ENCODE results near the gene CACNA2D2.

Gene CACNA2D2

DNA sequence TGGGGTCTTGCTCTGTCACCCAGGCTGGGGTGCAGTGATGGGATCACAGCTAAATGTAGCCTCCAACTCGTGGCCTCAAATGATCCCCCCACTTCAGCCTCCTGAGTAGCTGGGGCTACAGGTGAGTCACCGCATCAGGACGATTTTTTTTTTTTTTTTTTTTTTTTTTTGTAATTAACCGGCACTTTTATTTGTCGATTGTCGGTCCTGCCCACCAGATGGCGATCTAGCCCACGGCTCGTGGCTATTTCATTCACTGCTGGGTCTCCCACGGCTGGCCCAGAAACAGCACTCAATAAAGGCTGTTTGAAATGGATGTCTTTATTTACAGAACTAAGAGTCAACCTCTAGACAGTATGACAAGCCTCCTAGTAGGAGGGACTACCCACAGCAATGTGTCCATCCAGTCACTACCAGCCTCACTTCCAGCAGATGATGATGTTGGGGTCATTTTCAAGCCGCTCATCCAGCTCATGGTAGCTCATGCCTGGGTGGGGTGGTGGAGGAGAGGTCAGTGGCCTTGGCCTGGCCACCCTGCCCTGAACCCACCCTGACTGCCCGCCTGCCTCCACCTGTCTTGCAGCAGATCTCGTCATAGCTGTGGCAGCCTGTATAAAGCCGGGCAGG, 156.1 kb downstream of the CACNA2D2 start:
- DNase-seq (ENCODE audit: low spot score) = peak; percentile 81

DNA sequence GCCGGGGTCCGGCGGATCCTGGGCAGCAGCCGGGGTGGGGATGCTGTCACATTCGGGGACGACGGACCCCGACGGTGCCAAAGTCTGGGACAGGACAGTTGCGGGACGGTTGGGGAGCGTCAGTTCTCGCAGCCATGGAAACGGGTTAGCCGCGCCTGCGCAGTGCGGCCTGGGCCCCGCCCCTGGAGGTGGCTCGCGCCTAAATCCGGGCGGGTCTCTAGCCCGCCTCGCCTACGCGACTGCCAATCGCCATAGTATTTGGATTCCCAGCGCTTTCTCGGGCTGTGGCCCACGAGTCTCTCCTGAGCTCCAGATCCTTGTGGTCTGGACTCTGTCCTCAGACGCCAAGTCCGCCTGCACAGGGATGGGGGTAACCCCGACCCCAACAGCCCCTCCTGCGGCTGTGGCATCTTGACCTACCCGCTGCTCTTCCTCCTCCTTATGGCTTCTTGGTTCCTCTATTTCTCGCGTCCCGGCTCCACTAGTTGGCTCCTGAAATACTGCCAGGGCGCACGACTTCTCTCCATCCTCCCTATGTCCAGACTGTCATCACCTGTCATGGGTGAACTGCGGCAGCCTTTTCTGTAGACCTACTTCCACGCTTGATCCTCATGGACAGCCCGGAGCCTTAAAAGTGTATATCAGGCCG, 157.7 kb downstream of the CACNA2D2 start, which contains the start of gene ZMYND10:
ZMYND10 (minus strand) TSS at position 147 of the 649 bp plus-strand sequence. CDS start 153 bp downstream, outside the sequence.
- DNase-seq (ENCODE audit: low spot score) = no peak

DNA sequence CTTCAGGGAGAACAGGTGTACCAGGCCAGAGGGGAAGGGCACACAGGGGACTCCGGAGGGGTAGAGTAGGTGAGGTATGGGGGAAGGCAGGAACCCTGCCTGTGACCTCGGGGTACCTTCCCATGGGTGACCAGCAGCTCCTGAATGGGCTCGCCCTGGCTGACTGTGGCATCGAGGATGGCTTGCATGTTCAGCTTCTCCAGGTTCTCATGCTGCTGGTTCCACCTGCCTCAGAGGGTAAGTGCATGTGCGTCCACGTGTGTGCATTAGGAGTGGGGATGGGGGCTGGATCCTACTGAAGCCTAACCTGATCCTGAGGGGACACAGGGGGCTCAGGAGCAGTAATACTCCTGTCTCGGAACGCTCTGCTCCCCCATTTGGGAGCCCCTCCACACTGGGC, 158.4 kb downstream of the CACNA2D2 start:
- no peak for DNase-seq (ENCODE audit: low spot score)

DNA sequence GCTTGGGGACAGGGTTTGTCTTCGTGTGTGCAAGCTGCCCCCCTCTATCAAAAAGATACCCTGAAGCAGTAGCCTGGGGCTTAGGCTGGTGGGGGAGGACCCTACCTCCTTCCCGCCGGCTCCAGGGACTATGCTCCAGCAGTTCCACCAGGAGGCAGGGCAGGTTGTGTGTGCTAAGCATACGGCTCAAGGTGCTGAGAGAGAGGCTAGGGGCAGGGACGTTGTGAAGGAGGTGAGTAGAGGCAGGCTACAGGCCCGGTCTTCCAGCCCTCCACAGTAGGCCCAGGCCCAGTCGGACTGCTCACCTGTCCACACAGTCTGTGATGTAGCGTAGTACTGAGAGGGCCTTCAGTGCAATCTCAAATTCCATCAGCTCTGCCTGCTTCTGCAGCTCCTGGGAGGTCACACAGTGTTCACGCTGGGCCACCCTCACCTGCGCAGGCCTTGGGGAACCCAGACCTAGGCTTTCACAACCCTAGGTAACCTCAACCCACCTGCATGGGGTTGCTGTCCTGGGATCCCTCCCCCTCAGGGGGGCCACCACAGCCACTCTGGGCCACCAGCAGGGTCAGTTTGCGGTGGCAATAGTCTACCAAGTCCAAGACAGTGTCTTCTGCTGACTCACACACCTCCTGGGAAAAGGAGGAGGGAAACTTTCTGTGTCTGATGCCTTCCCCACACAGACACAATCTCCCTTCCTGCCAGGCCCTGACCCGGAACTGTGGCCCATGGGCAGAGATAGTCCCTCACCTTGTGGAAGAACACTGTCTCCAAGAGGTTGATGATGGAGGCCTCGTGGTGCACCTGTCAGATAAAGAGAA, 160.4 kb downstream of the CACNA2D2 start:
- no peak for DNase-seq (ENCODE audit: low spot score)

DNA sequence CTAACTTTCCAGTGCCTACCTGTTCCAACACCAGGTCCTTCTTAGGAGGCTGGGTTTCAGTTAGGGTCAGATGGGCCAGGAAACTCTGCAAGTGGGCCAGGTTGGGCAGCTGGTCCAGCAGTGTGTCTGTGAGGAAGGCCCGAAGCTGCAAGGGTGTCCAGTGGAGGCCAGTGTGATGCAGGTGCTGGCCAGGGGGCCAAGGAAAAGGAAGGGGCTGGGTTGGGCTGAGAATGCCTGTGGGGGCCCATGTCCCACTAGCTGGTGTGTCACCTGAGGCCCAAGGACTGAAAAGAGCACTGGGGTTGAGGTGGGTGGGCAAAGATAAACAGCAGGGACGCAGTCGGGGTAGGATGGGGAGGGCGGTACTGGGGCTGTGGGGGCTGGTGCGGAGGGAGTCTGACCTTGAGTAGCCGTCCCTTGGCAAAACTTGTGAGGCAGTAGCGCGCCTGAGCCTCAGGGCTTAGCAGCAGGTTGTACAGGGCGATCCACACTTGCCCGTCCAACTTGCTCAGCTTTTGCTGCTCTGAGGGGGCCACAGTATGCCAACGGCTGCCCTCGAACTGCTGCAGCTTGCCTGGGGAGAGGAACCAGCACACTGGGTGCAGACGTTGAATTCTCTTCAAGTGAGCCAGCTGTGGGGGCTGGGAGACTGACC, 161.3 kb downstream of the CACNA2D2 start:
- DNase-seq (ENCODE audit: low spot score) = no peak

DNA sequence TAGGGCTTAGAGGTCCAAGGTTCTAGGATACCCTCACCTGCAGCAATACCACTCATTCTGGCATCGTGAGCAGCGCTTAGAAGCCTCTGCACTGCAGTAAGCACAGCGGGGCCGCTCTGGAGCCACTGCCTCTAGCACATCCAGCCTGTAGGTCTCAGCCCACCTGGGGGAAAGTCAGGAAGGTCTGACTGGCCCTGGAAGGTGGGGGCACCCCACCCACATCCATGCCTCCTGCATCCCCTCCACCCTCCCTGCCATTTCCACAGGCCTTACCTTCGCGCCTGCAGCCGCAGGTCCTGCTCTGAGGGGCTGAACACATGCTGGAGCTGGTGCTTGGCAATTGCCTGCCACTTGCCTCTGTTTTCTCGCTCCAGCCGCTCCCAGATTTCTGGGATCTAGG, 161.9 kb downstream of the CACNA2D2 start:
- DNase-seq (ENCODE audit: low spot score) = no peak

DNA sequence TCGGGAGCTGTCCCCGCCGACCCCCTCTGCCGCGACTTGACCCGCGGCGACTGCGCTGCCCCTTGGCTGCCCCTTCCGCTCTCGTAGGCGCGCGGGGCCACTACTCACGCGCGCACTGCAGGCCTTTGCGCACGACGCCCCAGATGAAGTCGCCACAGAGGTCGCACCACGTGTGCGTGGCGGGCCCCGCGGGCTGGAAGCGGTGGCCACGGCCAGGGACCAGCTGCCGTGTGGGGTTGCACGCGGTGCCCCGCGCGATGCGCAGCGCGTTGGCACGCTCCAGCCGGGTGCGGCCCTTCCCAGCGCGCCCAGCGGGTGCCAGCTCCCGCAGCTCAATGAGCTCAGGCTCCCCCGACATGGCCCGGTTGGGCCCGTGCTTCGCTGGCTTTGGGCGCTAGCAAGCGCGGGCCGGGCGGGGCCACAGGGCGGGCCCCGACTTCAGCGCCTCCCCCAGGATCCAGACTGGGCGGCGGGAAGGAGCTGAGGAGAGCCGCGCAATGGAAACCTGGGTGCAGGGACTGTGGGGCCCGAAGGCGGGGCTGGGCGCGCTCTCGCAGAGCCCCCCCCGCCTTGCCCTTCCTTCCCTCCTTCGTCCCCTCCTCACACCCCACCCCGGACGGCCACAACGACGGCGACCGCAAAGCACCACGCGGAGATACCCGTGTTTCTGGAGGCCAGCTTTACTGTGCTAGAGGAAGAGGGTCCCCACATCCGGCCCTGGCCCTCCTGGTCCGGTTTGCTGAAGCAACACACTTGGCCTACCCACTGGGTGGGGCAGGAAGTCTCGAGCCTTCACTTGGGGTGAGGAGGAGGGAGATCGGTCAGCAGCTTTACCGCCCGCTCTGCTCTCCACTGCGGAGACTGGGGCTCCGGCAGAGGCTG, 162.7 kb downstream of the CACNA2D2 start, which contains the start of gene RASSF1:
RASSF1 (minus strand) TSS at position 389 of the 882 bp plus-strand sequence; CDS start at position 358, 31 bp downstream.
- DNase-seq (ENCODE audit: low spot score) = no peak

DNA sequence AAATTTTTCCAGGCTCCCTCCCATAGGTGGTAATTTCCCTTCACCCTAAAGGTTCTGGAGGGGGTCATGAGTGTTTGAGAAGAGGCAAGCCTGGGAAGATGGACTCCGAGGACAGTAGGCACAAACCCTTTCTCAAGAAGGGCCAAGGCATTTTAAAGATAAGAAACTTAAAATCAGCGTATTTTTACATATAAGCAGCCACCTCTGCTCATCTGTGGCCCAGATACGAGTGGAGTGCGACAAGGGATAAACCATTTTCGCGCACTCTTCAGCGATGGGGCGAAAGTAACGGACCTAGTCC, 163.3 kb downstream of the CACNA2D2 start:
- no peak for DNase-seq (ENCODE audit: low spot score)

DNA sequence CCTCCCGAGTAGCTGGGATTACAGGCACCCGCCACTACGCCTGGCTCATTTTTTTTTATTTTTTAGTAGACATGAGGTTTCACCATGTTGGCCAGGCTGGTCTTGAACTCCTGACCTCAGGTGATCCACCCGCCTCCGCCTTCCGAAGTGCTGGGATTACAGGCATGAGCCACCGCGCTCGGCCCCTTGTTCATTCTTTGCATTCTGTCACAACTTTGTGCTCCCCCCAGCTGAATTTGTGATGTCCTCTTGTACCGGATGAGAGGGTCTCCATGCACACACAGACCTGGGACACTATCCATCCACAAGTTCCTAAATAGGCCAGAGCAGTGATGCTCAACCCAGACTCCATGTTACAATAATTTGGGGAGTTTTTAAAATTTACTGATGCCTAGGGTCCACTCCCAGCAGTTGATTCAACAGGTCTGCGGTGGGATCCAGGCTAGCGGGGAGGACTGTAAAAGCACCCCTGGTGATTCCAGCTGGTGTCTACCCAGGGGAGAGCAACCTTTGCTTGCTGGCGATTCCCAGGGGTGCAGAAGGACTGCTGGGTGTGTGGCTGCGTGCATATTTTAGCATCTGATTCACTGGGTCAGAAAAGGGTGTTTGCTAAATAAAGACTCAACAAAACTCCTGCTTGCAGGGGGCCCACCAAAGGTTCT, 163.8 kb downstream of the CACNA2D2 start:
- no peak for DNase-seq (ENCODE audit: low spot score)

DNA sequence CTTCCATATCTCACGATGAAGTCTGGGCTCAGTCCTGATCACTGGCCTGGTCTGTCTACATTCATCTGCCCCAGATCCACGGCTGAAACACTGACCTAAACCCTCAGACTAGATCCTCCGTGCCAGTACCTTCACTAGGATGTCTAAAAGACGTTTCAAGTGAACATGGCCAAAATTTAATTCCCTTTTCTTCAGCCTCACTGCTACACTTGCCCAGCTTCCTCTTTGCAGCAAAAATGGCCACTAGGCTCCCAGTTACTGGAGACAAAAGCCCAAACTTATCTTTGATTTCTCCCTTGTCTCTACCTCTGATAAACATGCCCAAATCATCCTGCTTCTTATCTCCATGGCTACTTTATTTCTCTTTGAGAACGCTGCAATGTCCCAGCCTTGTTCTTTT, 164.5 kb downstream of the CACNA2D2 start:
- no peak for DNase-seq (ENCODE audit: low spot score)

DNA sequence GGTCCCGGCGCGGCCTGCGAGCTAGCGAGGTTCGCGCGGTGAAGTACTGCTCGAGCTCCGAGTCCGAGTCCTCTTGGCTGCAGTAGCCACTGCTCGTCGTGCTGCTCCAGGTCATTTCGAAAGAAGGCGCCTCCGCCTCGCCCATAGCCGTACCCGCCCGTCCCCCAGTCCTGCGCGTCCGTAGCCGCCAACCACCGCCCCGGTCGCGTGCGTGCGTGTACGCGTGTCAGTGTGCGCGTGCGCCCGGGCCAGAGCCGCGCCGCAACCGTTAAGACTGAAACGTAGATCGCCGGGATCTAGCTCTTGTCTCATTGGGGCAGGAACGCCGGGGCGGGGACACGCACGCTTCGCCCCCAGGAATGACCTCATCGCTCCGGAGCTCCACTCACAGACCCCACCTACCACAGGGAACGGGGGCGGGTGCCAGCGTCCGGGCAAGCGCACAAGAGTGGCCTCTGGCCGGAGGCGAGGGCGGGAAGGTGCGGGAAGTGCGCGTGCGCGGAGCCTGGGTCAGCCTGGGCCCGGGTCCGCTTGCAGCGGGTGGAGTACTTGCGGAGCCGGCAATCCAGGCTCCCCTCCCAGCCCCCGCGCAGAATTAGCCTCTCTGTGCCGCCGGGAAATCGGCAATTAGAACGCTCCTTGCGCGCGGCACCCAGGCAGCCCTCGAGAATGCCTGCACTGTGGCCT, 166.1 kb downstream of the CACNA2D2 start:
- DNase-seq (ENCODE audit: low spot score) = peak; percentile 99

DNA sequence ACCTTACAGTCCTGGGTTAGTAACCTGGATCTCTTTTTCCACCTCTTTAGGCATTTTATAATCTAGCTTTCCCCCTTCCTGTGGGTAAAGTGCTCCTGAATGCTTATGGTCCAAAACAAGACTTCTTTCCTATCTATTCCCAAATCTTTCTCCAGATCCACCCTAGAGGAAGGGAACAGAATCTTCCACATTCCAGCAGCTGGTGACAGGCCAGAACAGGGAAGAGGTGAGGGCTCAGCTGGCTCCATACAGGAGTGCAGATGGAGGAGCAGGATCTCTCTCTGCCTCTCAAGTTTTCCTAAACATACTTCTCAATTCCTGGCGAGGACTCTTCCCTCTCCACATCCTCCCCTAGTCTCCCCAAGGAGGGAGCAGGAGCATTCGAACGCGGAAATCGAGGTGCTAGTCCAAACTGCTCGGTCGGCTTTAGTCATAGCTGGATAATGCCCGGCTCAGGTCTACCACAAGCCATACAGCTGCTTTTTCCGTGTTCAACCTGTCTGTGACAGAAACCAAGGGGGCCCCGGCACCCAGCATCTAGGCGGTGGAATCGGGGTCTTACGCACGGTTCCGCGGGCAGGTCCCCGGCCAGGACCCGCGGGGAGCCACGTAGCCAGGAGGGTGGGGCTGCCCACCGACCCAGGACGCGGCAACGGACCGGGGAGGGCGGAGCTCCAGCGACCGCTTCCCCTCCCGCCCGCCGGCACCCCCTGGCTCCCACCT, 166.8 kb downstream of the CACNA2D2 start:
- DNase-seq (ENCODE audit: low spot score) = no peak

DNA sequence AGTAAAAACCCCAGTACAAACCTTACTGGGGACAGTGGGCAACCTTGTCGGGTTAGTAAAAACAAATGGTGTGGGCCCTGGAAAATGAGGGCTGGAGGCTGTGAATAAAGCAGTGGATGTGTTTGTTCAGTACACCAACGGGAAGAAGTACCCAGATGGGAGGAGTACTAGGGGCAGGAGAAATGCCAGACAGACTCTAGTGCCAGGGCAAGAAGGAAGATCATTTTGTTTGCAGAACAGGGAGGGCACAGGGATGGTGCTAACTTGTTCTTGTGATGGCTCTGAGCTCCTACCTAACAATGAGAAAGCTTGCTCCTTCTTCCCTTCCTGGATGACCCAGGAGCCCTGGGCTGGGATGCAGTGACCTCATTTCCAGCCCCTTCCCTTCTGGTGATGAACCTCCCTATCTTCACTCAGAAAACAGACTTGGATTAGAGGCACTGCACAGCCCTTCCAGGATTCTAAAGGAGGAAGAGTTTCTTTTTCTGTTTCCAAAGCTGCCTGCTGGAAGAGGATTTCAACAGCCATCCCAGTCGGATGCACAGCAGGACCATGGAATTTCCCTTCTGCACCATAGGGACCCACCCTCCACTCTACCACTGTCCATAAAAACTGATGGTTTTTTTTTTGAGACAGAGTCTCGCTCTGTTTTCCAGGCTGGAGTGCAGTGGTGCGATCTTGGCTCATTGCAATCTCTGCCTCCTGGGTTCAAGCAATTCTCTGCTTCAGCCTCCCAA, 168.9 kb downstream of the CACNA2D2 start:
- no peak for DNase-seq (ENCODE audit: low spot score)

DNA sequence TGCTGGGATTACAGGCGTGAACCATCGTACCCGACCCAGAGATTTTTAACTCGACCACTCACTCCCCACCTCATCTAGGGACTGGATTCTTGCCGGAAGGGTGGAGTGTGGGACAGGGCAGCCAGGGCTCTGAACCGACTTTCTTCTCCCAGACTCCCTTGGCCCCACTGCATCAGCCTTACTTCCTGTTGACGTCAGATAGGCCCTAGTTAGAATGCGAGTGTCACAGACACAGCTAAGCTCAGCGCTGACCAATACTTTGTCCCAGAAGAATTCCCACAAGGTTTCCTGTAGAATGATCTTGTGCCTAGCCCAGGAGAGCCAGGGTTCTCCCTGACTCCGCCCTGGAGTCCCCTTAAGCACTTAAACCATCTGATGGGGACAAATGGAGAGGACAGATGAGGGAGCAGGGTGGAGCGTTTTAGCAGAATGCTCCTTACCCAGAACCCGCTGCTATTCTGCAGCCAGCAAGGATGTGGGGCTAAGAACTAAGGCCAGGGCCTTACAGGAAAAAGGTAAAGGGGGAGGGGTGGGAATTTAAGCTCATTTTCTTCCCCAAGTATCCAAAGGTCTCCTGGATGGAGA, 169.6 kb downstream of the CACNA2D2 start:
- no peak for DNase-seq (ENCODE audit: low spot score)

DNA sequence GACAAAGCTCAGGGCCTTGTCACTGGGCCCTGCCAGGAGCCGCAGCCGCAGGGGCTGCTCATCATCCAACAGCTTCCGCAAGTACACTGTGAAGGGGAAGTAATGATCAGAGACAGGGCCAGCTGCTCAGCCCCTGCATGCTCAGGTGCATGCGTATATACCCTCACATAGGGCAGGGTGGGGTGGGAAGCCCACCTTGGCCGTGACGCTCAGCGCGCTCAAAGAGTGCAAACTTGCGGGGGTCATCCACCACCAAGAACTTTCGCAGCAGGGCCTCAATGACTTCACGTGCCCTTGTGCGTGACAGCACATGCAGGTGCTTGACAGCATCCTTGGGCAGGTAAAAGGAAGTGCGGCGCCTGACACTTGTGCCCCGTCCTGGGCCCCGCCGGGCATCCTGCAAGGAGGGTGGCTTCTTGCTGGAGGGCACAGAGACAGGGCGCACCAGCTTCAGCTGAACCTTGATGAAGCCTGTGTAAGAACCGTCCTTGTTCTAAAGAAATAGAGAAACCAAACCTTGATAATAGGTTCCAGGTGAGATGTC, 172.0 kb downstream of the CACNA2D2 start:
- no peak for DNase-seq (ENCODE audit: low spot score)

DNA sequence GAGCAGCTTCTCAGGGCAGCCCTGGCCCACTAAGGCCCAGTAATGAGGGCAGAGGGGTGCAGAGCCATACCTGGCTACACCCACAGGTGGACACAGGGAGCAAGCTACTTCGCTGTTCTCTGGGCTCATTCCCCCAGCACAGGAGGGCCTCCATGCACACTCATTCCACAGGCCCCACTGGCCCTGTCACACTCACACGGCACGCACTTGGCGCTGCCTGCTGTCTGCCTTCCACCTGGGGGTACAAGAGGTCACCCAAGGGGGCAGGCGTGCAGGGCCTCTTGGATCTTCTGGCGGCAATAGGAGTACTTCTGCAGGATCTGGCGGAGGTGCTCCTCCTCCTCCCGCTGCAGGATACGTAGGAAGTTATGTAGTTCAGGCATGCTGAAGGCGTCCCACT, 173.1 kb downstream of the CACNA2D2 start:
- DNase-seq (ENCODE audit: low spot score) = no peak

DNA sequence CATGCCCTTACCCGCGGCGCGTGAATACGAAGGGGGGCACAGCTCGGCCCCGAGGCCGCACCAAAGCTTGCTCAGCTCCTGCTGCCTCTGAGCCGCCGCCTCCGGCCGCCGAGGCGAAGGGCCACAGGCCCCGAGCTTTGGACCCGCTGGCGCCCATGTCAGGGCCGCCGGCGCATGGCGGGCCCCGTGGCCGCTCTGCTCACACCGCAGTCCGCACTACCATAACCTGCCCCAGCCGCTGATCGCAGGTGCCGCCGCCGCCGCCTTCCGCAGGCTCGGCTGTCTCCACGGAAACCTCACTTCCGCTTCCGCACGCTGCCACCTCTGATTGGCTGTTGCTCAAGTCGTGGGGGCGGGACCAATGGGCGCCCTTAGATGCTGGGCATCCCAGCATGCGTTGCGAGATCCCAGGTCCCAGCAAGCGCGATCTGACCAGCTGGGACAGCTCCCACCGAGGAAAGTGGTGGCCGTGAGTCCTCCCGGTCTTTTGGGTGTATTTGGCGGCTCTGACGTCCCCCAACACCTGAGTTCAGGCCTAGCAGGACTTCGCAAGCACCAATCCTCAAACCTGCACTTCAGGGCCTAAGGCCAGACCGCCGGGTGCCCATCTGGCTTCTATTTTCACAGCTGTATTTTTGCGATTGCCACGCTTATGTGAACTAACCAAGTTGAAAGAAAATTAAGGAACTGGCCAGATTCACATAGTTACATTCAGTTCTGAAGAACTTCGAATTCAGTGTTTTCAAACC, 175.3 kb downstream of the CACNA2D2 start, which contains the start of gene TUSC2:
TUSC2 (minus strand) TSS at position 281 of the 749 bp plus-strand sequence; CDS start at position 157, 124 bp downstream.
- peak; percentile 99 for DNase-seq (ENCODE audit: low spot score)
